Motor neuron (in vitro differentiated cells): ENCODE measurements around the gene SERP2. TPM values are rescaled to one million over a fixed set of nuclear protein-coding genes. Genes with fewer than 3 reads are reported as not detected.

Experiments
- ATAC-seq, 8 experiments: fragments of 200-7000 bp; cut with Tn5 transposase; replicated peaks in 6 of 8; 2 replicates each; pipeline ENCODE4 v1.8.0; 2021; ENCODE audit warnings: mild to moderate bottlenecking in 8 of 8, moderate library complexity in 8 of 8
- H3K27ac ChIP-seq, 2 donors: fragments of 250-450 bp; sonication (Bioruptor Pico); 2 replicates each; pipeline ENCODE4 v1.9.0; 2021; ENCODE audit warnings: antibody characterized with exemption in 2 of 2, mild to moderate bottlenecking in 2 of 2, moderate library complexity in 1 of 2
- H3K4me1 ChIP-seq, 2 donors: fragments of 250-450 bp; sonication (Bioruptor Pico); replicated peaks in 1 of 2; 2 replicates each; pipeline ENCODE4 v1.6.1; 2021; ENCODE audit warnings: antibody characterized with exemption in 2 of 2, mild to moderate bottlenecking in 2 of 2, moderate library complexity in 1 of 2
- H3K4me3 ChIP-seq, 5 donors: fragments of 250-450 bp; sonication (Bioruptor Pico); 2 replicates each; pipeline ENCODE4 v1.9.0; 2021; ENCODE audit warnings: antibody characterized with exemption in 5 of 5, mild to moderate bottlenecking in 5 of 5, moderate library complexity in 4 of 5
- WGBS, 10 experiments: fragments of 450-650 bp; shearing (Covaris generic); methylation state at CpG; one replicate each; pipeline ENCODE4 v1.0.0; 2022; 5-methylcytosine and 5-hydroxymethylcytosine counted together
- in situ Hi-C, 9 experiments: fragments of 400-800 bp; cut with MboI; loops; one replicate each; pipeline ENCODE4 v1.15.0; 2021; ENCODE audit warnings: low sequenced_read_pairs in 9 of 9, low pct_unique_long_range_greater_than_20kb in 2 of 9; ENCODE audit not compliant: unreplicated experiment in 9 of 9
- total RNA-seq, 8 experiments: library from RNA; unstranded; fragments of 300-600 nt; gene quantifications; 2 replicates each; pipeline versions ENCODE4 v1.2.3 to v1.2.4, GENCODE V29; 2022

The SERP2 gene
- total RNA-seq, 8 experiments from 2014 or later = 1.3 to 18.1 (median 10.3) TPM

- Histone ChIP-seq H3K4me3 (no peak overlapping the region), H3K4me1 (no peaks in the 10 kb centered on the region), H3K27ac (no peak overlapping the region)
- no peak for ATAC-seq
- in situ Hi-C loops = no loop called here
Measured at GRCh38 chr13:44346534-44346933, 27.1 kb upstream of the SERP2 start.

- in situ Hi-C loops = no loop called here
- no peak overlapping the region for H3K27ac ChIP-seq
- WGBS, 10 experiments = 60 to 100% (median 86%) methylated on average over 1 to 2 of the region's 2 CpGs; no CpG with 5 or more reads in 3 of the 10 experiments
- ATAC-seq = no peak
- no peak overlapping the region for H3K4me3 ChIP-seq
- peaks cover 0 to 4% of the 10 kb centered on the region in 2 donors for H3K4me1 ChIP-seq
Measured at GRCh38 chr13:44347301-44347700, 26.3 kb upstream of the SERP2 start.

- Histone ChIP-seq H3K4me1 (peaks cover 0 to 4% of the 10 kb centered on the region in 2 donors), H3K4me3 (no peak overlapping the region), H3K27ac (no peak overlapping the region)
- ATAC-seq = no peak
- 51 to 100% (median 96%) methylated on average over 1 to 3 of the region's 3 CpGs; no CpG with 5 or more reads in 4 of the 10 experiments for WGBS, 10 experiments
- in situ Hi-C loops = no loop called here
Measured at GRCh38 chr13:44347949-44348348, 25.7 kb upstream of the SERP2 start.

- H3K4me1 ChIP-seq = peaks cover 3 to 4% of the 10 kb centered on the region in 2 donors
- 52 to 94% (median 84%) methylated on average over 2 to 6 of the region's 9 CpGs; no CpG with 5 or more reads in 1 of the 10 experiments for WGBS, 10 experiments
- H3K27ac ChIP-seq = no peak overlapping the region
- in situ Hi-C loops = no loop called here
- peak in 1 of 8 experiments; percentile 31 for ATAC-seq
- H3K4me3 ChIP-seq = no peak overlapping the region
Measured at GRCh38 chr13:44350775-44351504, 22.7 kb upstream of the SERP2 start.

- 71 to 100% (median 90%) methylated on average over 1 to 4 of the region's 4 CpGs; no CpG with 5 or more reads in 3 of the 10 experiments for WGBS, 10 experiments
- Histone ChIP-seq H3K27ac (no peak overlapping the region), H3K4me3 (no peak overlapping the region), H3K4me1 (peaks cover 3 to 4% of the 10 kb centered on the region in 2 donors)
- in situ Hi-C loops = no loop called here
- no peak for ATAC-seq
Measured at GRCh38 chr13:44351505-44351854, 22.1 kb upstream of the SERP2 start.

GRCh38 chr13:44352202-44352601 lies 21.4 kb upstream of the SERP2 start:
- WGBS, 10 experiments = 90 to 100% (median 97%) methylated on average over 1 to 3 of the region's 3 CpGs; no CpG with 5 or more reads in 4 of the 10 experiments
- in situ Hi-C loops = no loop called here
- Histone ChIP-seq H3K4me1 (peaks cover 3 to 4% of the 10 kb centered on the region in 2 donors), H3K27ac (no peak overlapping the region), H3K4me3 (no peak overlapping the region)
- ATAC-seq = no peak

- no peak for ATAC-seq
- H3K4me1 ChIP-seq = peaks cover 3 to 4% of the 10 kb centered on the region in 2 donors
- 100% methylated on average over 1 to 2 of the region's 2 CpGs; no CpG with 5 or more reads in 8 of the 10 experiments for WGBS, 10 experiments
- in situ Hi-C loops = no loop called here
- no peak overlapping the region for H3K4me3 ChIP-seq
- H3K27ac ChIP-seq = no peak overlapping the region
Measured at GRCh38 chr13:44352671-44353070, 21.0 kb upstream of the SERP2 start.

GRCh38 chr13:44354331-44354730 lies 19.3 kb upstream of the SERP2 start:
- peak in 1 of 8 experiments; percentile 30 for ATAC-seq
- in situ Hi-C loops = no loop called here
- Histone ChIP-seq H3K4me3 (no peak overlapping the region), H3K27ac (no peak overlapping the region), H3K4me1 (peaks cover 3 to 4% of the 10 kb centered on the region in 2 donors)
- 13 to 100% (median 86%) methylated on average over 1 of the region's 1 CpG; no CpG with 5 or more reads in 1 of the 10 experiments for WGBS, 10 experiments

- Histone ChIP-seq H3K4me1 (peaks cover 3 to 4% of the 10 kb centered on the region in 2 donors), H3K4me3 (no peak overlapping the region), H3K27ac (no peak overlapping the region)
- no peak for ATAC-seq
- in situ Hi-C loops = no loop called here
- WGBS, 10 experiments = 0 to 100% (median 77%) methylated on average over 1 to 3 of the region's 3 CpGs
Measured at GRCh38 chr13:44354884-44355283, 18.7 kb upstream of the SERP2 start.

- Histone ChIP-seq H3K4me1 (peaks cover 3 to 4% of the 10 kb centered on the region in 2 donors), H3K27ac (no peak overlapping the region), H3K4me3 (no peak overlapping the region)
- WGBS, 10 experiments = 22 to 100% (median 87%) methylated on average over 1 to 3 of the region's 3 CpGs
- in situ Hi-C loops = no loop called here
- no peak for ATAC-seq
Measured at GRCh38 chr13:44355621-44356020, 18.0 kb upstream of the SERP2 start.

- no peak overlapping the region for H3K27ac ChIP-seq
- H3K4me1 ChIP-seq = peaks cover 23 to 25% of the 10 kb centered on the region in 2 donors
- in situ Hi-C loops = no loop called here
- H3K4me3 ChIP-seq = no peak overlapping the region
- 40 to 100% (median 100%) methylated on average over 1 of the region's 1 CpG; no CpG with 5 or more reads in 7 of the 10 experiments for WGBS, 10 experiments
- ATAC-seq = no peak
Measured at GRCh38 chr13:44359983-44360375, 13.6 kb upstream of the SERP2 start.

GRCh38 chr13:44362394-44363040 lies 11.1 kb upstream of the SERP2 start:
- Histone ChIP-seq H3K27ac (no peak overlapping the region), H3K4me3 (no peak overlapping the region), H3K4me1 (peaks cover 24 to 27% of the 10 kb centered on the region in 2 donors)
- peak in 1 of 8 experiments; percentile 24 for ATAC-seq
- in situ Hi-C loops = no loop called here
- 17 to 88% (median 71%) methylated on average over 2 to 9 of the region's 11 CpGs for WGBS, 10 experiments

- peaks cover 24 to 31% of the 10 kb centered on the region in 2 donors for H3K4me1 ChIP-seq
- no peak overlapping the region for H3K4me3 ChIP-seq
- H3K27ac ChIP-seq = peak overlapping the region; percentile 36 to 59
- in situ Hi-C loops = no loop called here
- WGBS, 10 experiments = 50 to 88% (median 77%) methylated on average over 1 to 8 of the region's 11 CpGs
- ATAC-seq = peak in 7 of 8 experiments; percentile 10 to 83 (median 79)
Measured at GRCh38 chr13:44363631-44364344, 9.8 kb upstream of the SERP2 start.
